ENCODE data around the gene NCS1.

The NCS1 gene

DNA sequence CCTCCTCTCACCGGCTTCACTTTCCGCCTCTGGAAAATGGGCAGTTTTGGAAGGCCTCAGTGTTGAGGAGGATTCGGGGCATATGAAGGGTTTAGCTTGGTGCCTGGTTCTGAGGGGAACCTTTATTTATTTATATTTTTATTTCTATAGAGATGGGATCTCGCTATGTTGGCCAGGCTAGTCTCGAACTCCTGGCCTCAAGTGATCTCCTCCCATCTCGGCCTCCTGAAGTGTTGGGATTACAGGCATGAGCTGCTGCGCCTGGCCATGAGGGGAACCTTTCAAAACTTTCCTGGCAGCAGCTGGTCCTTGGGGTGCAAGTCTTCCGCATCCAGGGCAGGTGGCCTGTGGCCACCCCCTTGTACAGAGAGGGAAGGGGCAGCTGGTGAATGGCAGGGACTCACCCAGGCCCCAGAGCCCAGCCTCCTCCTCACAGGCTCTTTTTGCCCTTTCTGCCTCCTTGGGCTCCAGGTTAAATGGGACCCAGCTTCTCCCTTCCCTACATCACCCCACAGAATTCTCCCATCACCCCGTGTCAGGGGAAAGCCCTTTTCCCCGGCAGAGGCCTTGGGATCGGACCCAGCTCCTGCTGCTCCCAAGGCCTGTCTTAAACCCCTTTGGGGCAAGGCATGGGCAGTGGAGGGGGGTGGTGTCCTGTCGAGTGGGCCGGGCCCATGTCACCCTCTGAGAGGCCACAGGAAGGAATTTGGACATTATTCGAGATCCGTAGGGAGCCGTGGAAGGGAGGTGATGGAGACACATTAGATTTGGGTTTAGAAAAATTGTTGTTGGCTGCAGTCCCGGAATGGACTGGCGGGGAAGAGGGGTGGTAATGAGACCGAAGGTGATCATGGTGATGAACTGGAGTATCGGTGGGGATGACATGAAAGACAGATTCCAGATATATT is 5.9 kb downstream of the NCS1 start:
- DNase-seq: no peak

DNA sequence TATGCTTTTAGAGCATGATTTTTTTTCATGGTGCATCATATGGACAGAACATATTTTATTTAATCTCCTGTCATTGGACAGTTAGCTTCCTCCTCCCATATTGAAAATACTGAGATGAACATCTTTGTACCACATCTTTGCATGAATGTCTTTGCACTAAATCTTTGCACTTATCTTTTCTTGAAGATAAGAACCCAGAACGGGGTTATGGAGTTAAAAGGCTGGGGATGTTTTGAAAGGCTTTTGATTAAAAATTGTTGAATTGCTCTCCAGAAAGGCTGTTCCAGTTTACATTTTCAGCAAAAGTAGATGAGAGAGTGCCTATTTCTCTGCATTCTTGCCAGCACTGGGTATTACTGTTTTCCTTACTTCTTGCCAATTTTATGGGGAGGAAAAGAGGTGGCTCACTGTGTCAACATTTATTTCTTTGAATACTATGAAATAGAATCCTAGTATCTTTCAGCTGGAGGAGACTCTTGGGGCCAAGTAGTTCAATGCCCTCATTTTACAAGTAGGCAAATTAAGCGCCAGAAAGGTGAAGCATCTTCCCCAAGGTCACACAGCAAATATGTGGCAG is 7.2 kb downstream of the NCS1 start:
- DNase-seq: no peak

DNA sequence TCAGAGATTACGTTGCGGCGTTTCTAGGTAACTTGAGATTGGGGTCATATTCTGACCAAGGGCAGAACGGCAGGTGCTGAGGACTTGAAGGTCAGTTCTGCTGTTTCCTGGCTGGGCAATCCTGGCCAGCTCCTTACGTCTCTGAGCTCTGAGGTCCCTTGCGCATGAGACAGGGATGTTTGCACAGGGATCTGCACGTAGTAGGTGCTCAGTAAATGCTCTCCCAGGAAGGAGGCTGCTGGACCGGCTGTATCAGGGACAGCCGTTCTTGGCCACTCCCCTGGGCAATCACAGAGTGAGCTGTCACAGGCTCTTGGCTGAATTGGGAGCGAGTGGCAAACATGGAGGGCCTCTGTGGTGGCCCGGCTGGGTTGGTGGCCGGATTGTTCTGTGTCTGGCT is 8.3 kb downstream of the NCS1 start:
- no peak for DNase-seq

DNA sequence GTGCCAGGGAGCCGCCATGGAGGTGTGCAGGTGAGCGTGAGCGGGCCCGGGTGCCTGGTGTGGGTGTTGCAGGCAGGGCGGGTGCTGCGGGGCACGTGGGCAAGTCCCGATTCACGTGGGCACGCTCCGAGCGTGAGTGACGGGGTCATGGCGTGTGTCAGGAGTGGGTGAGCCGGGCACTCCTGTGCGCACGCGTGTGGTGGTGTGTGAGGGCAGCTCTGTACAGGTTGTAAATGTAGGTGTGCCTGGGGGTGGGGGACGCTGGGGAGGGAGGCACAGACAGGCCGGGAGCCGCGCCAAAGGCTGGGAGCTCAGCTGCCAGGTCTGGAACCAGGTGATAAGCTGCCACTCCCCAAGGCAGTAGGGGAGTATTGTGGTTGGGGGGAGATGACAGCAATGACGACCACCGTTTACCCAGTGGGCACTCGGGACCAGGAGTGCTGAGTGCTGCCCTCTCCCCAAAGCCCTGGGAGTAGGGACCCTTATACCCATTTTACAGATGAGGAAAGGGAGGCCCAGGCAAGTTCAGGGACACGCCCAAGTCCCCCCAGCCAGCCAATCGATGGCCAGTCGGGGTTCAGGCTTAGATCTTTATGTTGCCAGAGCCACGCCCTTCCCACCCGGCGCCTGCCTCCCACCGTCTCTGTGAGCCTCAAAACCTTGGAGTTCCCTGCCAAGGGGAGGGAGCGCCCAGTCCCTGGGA is 9.6 kb downstream of the NCS1 start:
- DNase-seq: no peak

DNA sequence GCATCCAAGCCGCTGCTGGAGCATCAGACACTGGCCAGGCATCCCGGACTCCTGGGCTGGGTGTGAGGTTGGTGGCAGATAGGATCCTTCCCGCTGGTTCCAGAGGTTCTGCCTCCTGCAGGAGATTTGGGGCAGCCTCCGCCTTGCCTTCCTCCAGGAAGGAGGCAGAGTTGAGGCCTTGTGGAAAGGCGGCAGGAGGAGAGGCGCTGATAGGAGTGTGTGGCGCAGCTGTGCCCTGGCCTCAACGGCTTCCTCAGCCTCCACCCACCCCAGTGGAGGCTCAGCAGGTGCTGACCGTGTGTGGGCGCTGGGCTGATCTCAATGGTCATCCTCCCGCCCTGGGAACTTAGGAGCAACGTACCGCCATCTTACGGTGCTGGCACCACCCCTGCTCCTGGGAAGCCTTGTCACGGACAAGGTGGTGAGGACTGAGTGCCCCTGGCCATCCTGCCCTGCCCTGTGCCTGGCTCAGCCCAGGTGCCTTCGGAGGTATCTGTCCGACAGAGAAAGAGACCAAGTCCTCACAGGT is 10.2 kb downstream of the NCS1 start:
- DNase-seq: no peak

DNA sequence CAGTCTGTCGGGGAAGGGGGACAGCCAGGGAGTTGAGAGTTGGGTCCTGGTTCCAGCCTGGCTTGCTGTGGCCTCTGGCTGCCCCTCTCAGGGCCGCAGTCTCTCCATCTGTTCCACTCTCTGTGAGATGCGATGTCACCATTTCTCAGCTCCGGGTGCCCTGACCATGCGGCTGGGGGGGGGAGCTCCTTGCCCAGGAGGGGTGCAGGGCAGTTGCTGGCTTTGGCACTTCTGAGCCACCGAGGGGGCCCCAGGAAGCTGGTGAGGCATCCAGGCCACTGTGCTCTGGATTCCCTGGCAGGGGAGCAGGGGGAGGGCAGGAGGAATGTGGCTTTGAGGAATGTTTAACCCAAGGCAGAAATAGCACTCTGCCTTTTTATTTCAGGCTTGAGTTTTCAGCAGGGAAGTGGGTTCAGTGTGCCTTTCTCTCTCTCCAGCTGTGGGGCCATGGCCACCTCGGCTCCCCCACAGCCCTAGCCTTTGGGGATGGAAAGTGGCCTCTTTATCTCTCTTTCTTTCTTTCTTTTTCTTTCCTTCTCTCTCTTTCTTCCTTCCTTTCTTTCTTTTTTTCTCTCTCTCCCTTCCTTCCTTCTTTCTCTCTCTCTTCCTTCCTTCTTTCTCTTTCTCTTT is 11.0 kb downstream of the NCS1 start:
- no peak for DNase-seq

DNA sequence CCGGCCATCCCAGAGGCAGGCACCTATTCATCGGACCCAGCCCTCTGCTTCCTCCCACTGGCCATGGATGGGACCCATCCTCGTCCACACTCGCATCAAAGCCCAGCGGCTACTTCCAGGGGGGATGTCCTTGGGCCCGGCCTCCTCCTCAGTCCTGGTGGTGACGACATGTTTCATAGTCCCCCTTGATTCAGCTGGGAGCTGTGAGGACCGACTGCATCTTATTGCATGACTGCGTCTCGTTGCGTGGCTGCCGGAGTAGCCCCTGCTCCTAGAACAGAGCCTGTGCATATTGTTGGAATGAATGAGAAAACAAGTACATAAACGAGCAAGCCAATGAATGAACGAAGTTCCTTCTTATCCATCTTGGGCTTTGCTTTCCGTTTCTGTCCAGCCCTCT is 12.8 kb downstream of the NCS1 start:
- no peak for DNase-seq

DNA sequence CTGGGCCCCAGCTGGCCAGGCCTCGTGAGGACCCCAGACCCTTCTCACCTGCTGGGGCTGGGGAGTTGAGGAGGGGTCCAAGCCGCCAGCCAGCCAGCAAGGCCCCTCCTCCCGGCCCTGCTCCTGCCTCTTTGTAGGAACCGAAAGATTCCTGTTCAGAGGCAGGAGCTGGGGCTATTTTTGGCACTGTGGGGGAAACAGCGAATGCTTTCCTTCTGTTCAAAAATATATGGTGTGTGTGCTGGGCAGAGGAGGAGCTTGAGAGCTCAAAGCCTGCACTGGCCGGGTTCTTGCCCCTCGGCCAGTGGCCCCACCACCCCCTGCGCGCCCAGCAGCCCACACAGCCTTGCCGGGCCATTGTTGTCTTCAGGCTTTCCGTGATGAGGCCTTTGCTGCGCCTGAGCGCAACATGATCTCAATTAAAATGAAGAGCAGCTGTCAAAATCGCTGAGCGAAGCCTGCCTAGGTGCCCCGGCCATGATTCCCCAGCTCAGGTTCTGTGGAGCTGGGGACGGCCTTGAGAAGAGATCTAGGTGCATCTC is 13.4 kb downstream of the NCS1 start:
- DNase-seq: no peak

DNA sequence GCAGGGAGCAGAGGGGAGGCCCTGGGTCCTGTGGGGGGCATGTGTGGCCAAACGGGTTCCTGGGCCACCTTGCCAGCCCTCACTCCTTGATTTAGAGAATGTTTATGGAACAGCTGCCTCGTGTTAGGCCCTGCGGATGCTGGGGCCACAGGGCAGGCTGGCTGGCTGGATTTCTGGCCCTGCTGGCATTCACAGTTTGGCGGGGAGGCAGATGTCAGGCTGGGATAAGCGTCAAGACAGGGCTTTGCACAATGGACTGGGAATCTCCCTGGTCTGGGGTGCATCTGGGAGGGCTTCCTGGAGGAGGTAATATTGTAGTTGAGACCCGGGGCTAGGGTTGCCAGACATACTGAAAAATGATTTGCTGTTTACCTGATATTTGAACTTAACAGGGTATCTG is 13.8 kb downstream of the NCS1 start:
- DNase-seq: no peak

DNA sequence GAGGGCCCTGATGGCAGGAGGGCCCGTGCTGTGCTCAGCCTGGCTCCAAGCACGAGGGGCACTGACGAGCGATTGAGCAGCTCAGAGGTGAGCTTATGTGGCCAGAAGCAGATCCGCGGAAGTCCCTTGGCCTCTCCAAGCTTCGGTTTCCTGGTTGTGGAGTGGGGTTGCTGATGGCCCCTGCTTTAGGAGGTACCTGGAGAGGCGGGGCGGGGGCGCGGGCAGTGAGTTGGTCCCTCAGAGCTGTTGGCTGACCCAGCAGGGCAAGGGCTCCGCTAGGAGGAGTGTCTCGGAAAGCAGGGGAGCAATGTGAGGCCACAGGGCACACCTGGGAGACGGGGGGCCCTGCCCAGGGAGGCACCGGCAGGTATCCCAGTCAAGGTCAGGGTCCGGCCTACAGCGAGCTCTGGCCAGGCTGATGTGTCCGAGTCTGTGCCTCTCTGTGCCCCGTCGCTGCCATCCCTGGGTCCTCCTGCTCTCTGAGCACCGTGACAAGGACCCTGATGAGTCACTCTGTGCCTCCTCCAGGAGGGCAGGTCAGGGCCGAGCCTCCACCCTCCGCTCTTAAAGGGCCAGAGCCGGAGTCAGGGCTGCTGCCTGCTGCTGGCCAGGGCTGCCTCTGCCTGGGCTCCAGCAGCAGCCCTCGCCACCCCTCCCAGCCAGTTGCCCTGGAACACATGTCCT is 14.8 kb downstream of the NCS1 start:
- peak; percentile 92 for DNase-seq

DNA sequence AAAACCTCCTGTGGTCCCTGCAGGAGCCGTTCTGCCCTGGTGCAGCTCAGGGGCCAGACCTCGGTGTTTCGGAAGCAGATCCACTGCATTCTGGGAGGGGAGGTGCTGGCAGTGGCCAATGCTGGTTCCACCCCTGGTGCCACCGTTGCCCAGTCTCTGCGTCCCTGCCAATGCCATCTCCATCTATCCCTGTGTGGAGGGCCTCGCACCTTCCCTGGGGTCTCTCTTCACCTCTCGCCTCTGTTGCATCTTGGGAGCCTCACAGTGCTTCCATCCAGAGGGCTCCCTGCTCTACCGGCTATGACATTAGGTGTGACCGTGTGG is 15.3 kb downstream of the NCS1 start:
- no peak for DNase-seq

DNA sequence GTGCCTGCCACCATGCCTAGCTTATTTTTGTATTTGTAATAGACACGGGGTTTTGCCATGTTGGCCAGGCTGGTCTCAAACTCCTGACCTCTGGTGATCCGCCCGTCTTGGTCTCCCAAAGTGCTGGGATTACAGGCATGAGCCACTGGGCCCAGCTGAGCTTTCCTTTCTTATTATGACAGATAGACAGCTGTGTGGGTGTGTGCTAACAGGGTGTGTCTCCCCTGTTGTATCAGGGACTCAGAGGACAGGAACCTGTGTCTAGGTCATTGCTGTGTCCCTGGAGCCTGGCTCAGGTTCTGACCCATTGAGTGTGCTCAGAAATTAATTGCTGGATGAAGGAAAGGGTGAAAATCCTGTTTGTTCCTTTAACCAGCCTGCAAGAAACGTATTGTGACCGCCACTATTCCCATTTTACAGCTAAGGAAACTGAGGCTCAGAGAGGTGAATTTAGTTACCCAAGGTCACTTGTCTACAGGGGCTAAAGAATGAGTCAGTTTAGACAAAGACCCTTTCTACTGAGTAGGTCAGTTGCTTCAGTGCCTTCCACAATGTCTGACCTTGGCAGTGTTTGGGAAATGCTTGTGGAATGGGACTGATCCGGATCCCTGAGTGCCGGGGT is 16.8 kb downstream of the NCS1 start:
- no peak for DNase-seq

DNA sequence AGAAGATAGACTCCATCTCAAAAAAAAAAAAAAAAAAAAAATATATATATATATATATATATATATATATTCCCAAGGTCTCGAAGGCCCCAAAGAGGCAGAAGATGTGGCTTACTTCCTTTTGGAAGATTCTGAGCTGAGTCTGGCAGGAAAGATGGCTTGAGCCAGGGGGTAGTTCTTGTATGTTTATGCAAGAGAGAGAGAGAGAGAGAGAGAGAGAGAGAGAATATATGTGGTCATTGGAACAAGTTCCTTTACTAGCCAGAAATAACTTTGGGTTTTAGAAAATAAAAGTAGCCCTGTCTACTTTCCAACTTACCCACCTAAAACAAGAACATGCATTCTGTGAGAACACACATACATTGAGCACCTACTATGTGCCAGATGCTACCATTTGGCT is 17.6 kb downstream of the NCS1 start:
- DNase-seq: no peak

DNA sequence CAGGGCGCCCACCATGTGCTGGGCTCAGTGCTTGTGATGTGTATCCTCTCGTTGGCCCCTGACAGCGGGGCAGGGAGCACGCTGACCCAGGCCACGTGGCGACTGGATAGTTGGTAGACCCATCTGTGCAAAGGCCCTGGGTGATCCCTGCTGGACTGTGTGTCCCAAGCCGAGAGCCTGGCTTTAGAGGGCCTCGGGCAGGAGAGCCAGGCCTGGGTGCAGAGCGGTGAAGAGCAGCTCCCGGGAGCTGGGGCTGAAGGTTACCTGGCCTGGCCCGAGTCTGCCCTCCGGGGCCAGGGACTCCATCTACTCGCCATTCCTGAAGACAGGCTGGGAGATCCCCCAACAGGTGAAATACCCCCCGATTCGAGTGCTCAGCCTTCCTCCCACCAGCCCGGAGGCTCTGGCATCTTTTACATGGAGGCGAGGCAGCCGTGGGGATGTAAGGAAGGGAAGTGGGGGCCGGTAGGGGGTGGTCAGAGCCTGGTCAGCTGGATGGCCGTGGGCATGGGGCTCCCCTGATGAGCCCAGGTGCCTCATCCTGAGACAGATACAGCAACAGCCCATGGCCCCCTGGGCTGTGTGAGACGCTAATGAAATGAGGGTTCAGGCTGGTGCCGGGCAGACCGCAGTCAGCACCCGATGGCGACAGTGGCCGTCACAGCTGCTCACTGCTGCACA is 19.0 kb downstream of the NCS1 start:
- no peak for DNase-seq

DNA sequence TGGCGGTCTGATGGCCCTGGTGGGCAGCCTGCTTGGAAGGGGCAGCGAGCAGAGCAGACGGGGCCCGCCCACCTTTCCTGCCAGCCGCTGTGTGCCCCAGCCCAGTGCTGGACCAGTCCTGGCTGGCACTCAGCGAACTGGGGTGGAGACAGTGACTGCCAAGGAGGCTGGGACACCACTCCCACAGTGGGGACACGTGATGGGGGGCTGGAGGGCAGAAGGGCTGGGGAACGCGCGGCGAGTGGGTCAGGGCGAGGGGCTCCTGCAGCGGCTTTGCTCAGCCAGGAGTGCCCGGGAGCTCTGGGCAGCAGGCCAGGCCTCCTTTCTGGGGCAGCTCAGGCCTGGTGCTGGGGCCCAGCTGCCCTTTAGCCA is 19.5 kb downstream of the NCS1 start:
- DNase-seq: no peak

DNA sequence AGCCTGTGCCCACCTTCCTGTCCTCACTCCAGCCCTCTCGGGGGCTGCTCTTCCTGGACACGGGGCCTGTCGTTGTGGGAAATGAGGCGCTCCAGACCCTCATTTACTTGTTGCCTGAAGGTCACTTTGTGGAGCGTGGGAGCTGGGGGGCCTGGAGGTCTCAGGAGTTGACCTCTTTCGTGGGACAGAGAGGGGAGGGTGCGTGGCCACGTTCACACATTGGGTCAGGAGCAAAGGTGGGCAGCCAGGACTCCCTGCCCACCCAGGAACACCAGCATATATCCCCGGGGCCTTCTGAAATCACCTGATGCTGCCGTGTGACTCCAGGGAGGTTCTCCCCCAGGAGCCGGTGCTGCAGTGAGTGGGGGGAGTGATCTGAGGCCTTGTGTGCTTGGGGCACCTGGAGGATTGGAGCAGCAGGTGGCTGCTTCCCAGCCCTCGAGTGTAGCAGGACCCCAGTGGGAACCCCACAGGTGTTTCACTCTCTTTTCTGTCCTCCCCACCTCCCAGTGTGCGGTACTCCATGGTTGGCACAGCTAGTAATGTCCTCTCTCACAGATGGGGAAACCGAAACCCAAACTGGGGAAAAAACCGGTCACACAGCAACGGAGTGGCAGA is 20.3 kb downstream of the NCS1 start:
- no peak for DNase-seq

DNA sequence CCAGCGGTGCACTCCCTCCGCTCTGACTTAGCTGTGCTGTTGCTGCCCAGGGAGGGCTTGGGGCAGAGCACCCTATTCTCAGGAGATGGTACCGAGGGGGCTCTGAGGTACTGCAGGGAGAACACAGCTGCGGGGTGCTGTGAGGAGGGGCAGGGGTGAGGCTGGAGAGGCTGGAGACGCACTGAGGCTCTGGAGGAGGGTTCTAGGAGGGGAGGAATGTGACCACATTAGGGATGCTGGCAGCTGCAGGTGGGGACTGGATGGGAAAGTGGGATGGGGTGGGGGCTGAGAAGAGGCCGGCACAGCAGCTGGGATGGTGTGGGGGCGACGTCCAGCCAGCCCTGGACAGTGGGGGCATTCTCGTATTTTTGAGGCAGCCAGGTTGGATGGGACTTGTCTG is 20.9 kb downstream of the NCS1 start:
- no peak for DNase-seq

DNA sequence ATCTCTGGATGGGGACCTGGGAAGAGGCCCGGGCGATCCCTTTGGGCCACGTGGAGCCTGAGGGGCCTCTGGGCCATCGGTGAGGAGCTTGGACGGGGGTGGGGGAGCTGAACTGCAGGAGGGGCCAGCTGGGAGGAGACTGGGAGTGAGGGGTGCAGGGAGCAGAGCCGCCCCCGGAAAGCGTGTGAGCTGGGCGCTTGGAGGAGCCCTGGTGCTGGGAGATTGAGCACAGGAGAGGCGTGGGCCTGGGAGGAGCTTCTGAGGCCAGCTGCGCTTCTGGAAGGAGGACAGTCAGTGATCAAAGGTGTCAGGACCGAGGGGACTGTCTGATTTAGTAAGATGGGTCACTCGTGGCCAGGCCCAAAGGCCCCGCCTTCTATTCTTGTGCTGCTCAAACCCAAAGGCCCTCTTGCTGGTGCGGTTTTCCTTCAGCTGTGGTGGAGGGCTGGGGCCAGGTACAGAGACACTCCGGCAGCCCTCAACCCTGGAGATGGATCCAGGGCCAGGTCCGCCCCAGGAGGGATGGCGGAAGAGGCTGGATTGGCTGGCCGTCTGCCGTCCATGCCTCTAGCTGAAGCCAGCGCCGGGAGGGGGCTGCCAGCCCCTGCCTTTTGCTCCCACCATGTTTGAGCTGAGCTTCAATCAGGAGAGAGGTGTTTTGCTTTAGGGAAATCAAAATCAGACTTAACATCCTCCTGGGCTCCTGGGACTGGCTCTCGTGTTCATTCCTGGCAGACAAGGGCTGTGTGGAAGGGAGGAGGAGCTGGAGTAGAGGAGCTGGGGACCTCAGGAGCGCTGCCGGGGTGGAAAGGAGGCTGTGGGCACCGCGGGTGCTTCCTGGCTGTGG is 21.6 kb downstream of the NCS1 start:
- no peak for DNase-seq

DNA sequence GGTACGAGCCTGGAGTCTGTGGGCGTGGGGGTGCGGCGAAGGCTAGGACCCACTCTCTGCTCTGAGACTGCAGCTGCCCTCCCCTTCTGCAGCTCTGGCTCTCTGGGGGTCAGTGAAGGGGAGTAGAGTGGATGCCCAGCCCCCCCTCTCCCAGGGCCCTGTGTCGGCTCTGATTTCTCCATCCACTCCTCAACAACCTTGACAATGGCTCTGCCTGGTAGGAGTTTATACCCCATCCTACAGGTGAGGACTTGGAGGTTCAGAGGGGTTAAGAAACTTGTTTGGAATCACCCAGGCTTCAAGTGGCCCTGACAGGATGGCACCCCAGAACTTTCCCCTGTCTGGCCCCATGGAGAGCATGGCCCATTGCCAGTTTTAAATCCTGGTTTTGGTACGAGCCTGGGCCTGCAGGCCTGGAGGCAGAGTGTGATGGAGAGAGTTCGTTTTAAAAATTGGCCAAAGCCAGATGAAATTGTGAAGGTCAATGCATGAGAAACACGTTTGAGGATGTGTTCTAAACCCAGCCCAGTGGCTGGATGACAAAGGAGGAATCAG is 22.3 kb downstream of the NCS1 start:
- DNase-seq: no peak

DNA sequence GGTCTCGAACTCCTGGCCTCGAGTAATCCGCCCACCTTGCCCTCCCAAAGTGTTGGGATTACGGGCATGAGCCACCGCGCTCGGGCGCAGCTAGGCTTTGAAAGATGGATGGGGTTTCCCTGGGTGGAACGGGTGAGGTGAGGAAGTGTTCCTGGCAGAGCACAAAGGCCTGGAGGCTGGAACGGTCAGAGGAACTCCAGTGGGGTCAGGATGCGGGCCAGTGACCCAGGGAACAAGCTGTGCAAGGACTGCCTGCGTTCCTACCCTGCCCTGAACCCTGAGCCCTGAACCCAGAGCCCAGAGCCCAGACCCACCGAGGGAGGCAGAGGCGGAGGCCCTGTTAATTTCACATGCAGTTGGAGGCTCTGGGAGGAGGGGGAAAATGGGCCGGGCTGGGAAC is 23.4 kb downstream of the NCS1 start:
- DNase-seq: no peak

All from DMS53 (cell line).